Colonic mucosa (tissue), 4 donors: ENCODE results near the gene SPATA31C1. TPM values are rescaled to one million over a fixed set of nuclear protein-coding genes. Genes with fewer than 3 reads are reported as not detected.

ENCODE experiments used
- DNase-seq: peaks from one replicate; pipeline ENCODE4 v3.0.0-alpha.2; 2020
- H3K27ac ChIP-seq: fragments of 200-600 bp; one replicate; pipeline ENCODE4 v1.8.0; 2021
- H3K27me3 ChIP-seq: fragments of 200-600 bp; one replicate; pipeline ENCODE4 v1.8.0; 2021
- H3K36me3 ChIP-seq: fragments of 200-600 bp; one replicate; pipeline ENCODE4 v1.8.0; 2021
- H3K4me1 ChIP-seq: fragments of 200-600 bp; one replicate; pipeline ENCODE4 v1.8.0; 2021; ENCODE audit warnings: mild to moderate bottlenecking
- H3K4me3 ChIP-seq: fragments of 200-600 bp; one replicate; pipeline ENCODE4 v1.8.0; 2021
- H3K9ac ChIP-seq, 2 donors: one replicate each; pipeline ENCODE4 v1.7.0; 2013; ENCODE audit warnings: control low read depth in 2 of 2, low read depth in 2 of 2, low read length in 2 of 2
- H3K9me3 ChIP-seq: fragments of 200-600 bp; one replicate; pipeline ENCODE4 v1.8.0; 2021
- CTCF ChIP-seq: fragments of 200-600 bp; IDR thresholded peaks from one replicate; pipeline ENCODE4 v1.8.0; 2022; ENCODE audit warnings: antibody characterized with exemption, mild to moderate bottlenecking
- intact Hi-C: fragments of 100-400 bp; cut with DNase I; formaldehyde crosslinking; loops from one replicate; pipeline ENCODE4 v1.14.1; 2022
- total RNA-seq, 2 donors: library from RNA; stranded (reverse); fragmentation: NEBNext Ultra II Directional in 1 of 2; extraction: Animal tissue kit (Norgen Biotek cat#: 25700) in 1 of 2; gene quantifications; one replicate each; pipeline ENCODE4 v1.2.1, GENCODE V29; 2021
- donor health status: healthy.
- donor health status: DM: no; HTN: no; CAD: no.
- donor health status: DM: no; HTN: no; CAD: no.

SPATA31C1 gene
- total RNA-seq, 2 donors from 2014 or later = not detected

GRCh38 chr9:87944096-87944495 is 26.3 kb downstream of the SPATA31C1 start:
- H3K9ac ChIP-seq = no peak overlapping the region
- TF ChIP-seq CTCF = no peak
- H3K27ac ChIP-seq = no peak overlapping the region
- intact Hi-C loops = no loop called here
- H3K36me3 ChIP-seq = no peaks in the 10 kb centered on the region
- no peak for DNase-seq
- no peaks in the 10 kb centered on the region for H3K9me3 ChIP-seq
- H3K4me3 ChIP-seq = no peak overlapping the region
- no peaks in the 10 kb centered on the region for H3K4me1 ChIP-seq
- no peaks in the 10 kb centered on the region for H3K27me3 ChIP-seq

- no peak overlapping the region for H3K4me3 ChIP-seq
- no peak overlapping the region for H3K9ac ChIP-seq
- no peaks in the 10 kb centered on the region for H3K4me1 ChIP-seq
- TF ChIP-seq CTCF = no peak
- H3K27ac ChIP-seq = no peak overlapping the region
- no peaks in the 10 kb centered on the region for H3K36me3 ChIP-seq
- DNase-seq = no peak
- no peaks in the 10 kb centered on the region for H3K27me3 ChIP-seq
- H3K9me3 ChIP-seq = no peaks in the 10 kb centered on the region
- intact Hi-C loops = no loop called here
Observed at GRCh38 chr9:87944682-87945081, 26.9 kb downstream of the SPATA31C1 start.

- H3K27me3 ChIP-seq = no peaks in the 10 kb centered on the region
- intact Hi-C loops = loop anchor here (5.0 kb wide), 1 partner anchor 627 kb away; no protein-coding TSS in a partner anchor
- H3K9me3 ChIP-seq = no peaks in the 10 kb centered on the region
- no peak overlapping the region for H3K4me3 ChIP-seq
- TF ChIP-seq CTCF = no peak
- H3K4me1 ChIP-seq = no peaks in the 10 kb centered on the region
- no peaks in the 10 kb centered on the region for H3K36me3 ChIP-seq
- H3K27ac ChIP-seq = no peak overlapping the region
- no peak overlapping the region for H3K9ac ChIP-seq
- no peak for DNase-seq
Observed at GRCh38 chr9:87950296-87950695, 32.5 kb downstream of the SPATA31C1 start.

GRCh38 chr9:87950765-87951488 is 33.2 kb downstream of the SPATA31C1 start:
- Histone ChIP-seq H3K9ac (no peak overlapping the region), H3K27ac (no peak overlapping the region), H3K27me3 (no peaks in the 10 kb centered on the region), H3K36me3 (no peaks in the 10 kb centered on the region), H3K4me1 (no peaks in the 10 kb centered on the region), H3K4me3 (no peak overlapping the region), H3K9me3 (no peaks in the 10 kb centered on the region)
- peak; percentile 63 for TF ChIP-seq CTCF
- no peak for DNase-seq
- intact Hi-C loops = loop anchor here (5.0 kb wide), 1 partner anchor 626 kb away; no protein-coding TSS in a partner anchor

- H3K27me3 ChIP-seq = no peaks in the 10 kb centered on the region
- intact Hi-C loops = loop anchor here (5.0 kb wide), 1 partner anchor 623 kb away; no protein-coding TSS in a partner anchor
- H3K4me1 ChIP-seq = no peaks in the 10 kb centered on the region
- no peak for DNase-seq
- no peak overlapping the region for H3K9ac ChIP-seq
- no peak overlapping the region for H3K4me3 ChIP-seq
- H3K9me3 ChIP-seq = no peaks in the 10 kb centered on the region
- no peaks in the 10 kb centered on the region for H3K36me3 ChIP-seq
- no peak overlapping the region for H3K27ac ChIP-seq
- TF ChIP-seq CTCF = no peak
Observed at GRCh38 chr9:87954230-87954629, 36.5 kb downstream of the SPATA31C1 start.
